GM21723 (cell line): ENCODE data around the gene PFDN2.

Experiments
- ATAC-seq: cut with Tn5 transposase; IDR thresholded peaks from one replicate; pipeline ENCODE4 v1.9.1; 2021; ENCODE audit warnings: mild to moderate bottlenecking, moderate library complexity; ENCODE audit not compliant: unreplicated experiment

PFDN2 gene

DNA sequence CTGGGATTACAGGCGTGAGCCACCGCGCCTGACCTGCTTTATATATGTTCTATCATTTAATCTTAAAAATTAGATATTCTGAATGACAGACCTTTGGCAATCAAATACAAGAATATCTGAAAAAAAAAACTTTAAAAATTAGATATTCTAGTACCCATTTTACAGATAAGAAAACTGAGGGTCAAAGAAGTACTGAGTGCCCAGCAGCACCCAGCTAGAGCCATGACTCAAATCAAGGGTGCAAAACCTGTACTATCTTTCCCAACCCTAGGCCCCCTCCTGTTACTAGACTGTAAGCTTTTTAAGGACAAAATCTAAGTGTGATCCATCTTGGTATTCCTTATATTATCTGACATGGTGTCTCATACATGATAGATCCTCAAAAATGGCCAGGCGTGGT is 56.4 kb downstream of the PFDN2 start:
- no peak for ATAC-seq

- ATAC-seq = no peak
These were observed 58.5 kb downstream of the PFDN2 start for GRCh38 chr1:161059293-161059692.

- no peak for ATAC-seq
These were observed 63.0 kb downstream of the PFDN2 start for GRCh38 chr1:161054805-161055204.

- ATAC-seq = no peak
These were observed 63.6 kb downstream of the PFDN2 start for GRCh38 chr1:161054232-161054631.

DNA sequence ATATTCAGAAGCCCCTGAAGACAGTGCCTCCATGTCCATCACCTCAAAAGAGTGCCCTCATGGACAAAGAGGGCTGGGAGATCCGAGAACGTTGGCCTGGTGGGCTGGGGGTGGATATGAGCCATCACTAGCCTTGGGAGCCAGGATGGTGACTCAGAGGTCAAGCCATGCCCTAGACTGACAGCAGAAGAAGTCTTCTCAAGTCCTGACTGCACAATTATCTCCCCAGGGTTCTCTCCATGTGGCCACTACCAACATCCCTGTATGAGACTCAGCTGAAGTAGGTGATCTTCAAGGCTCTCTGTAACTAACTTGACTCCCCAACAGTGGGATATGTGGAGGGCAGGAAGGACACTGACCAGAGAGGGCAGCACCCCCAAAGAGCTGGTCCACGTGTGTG is 64.9 kb downstream of the PFDN2 start:
- ATAC-seq = no peak

- ATAC-seq = no peak
These were observed 66.6 kb downstream of the PFDN2 start for GRCh38 chr1:161051219-161051618.
